GM21390 (cell line): Measurements from ENCODE around the gene TIMM10.

ENCODE experiments used
- ATAC-seq: cut with Tn5 transposase; IDR thresholded peaks from one replicate; pipeline ENCODE4 v1.9.1; 2021; ENCODE audit not compliant: unreplicated experiment

TIMM10 gene

GRCh38 chr11:57484141-57484710 lies 46.3 kb downstream of the TIMM10 start:
- no peak for ATAC-seq

- ATAC-seq, result no peak
These were observed 47.0 kb downstream of the TIMM10 start for GRCh38 chr11:57483562-57483918.

GRCh38 chr11:57482782-57483561 lies 47.6 kb downstream of the TIMM10 start:
- ATAC-seq, result no peak

- no peak for ATAC-seq
These were observed 48.4 kb downstream of the TIMM10 start for GRCh38 chr11:57481915-57482781.

- no peak for ATAC-seq
These were observed 49.2 kb downstream of the TIMM10 start for GRCh38 chr11:57481315-57481714.

GRCh38 chr11:57480409-57481137 lies 50.0 kb downstream of the TIMM10 start:
- ATAC-seq, result peak; percentile 31

- no peak for ATAC-seq
These were observed 50.6 kb downstream of the TIMM10 start for GRCh38 chr11:57479911-57480310.

GRCh38 chr11:57479021-57479663 lies 51.4 kb downstream of the TIMM10 start:
- no peak for ATAC-seq
